GM10248 (cell line): ENCODE data around the gene PSMG4.
"Not testable (repeated sequence)": the region's sequence is repeated elsewhere in the genome, so short reads cannot be mapped to it uniquely, and the experiment has no call there.

Experiments used
- CTCF ChIA-PET: fragments of 300-600 bp; sonication (Branson Sonifier 250); formaldehyde crosslinking; extraction: SDS; loops from one replicate; lab custom pipeline; 2021; ENCODE audit warnings: antibody characterized with exemption; lab: Yijun Ruan, JAX
- POLR2A ChIA-PET: fragments of 350-650 bp; sonication (Branson Sonifier 250); formaldehyde crosslinking; extraction: SDS; loops from one replicate; lab custom pipeline; 2020; ENCODE audit warnings: antibody characterized with exemption; lab: Yijun Ruan, JAX
- DNase-seq: peaks from one replicate; pipeline ENCODE4 v3.0.0; 2012; ENCODE audit errors: extremely low spot score
- TF ChIP-seq, protein P1 (sequence below): IDR thresholded peaks from 2 replicates; pipeline ENCODE4 v1.5.1; 2012; ENCODE audit warnings: mild to moderate bottlenecking, low read depth; ENCODE audit errors: extremely low read depth, missing control alignments, control extremely low read depth

Gene PSMG4

DNA sequence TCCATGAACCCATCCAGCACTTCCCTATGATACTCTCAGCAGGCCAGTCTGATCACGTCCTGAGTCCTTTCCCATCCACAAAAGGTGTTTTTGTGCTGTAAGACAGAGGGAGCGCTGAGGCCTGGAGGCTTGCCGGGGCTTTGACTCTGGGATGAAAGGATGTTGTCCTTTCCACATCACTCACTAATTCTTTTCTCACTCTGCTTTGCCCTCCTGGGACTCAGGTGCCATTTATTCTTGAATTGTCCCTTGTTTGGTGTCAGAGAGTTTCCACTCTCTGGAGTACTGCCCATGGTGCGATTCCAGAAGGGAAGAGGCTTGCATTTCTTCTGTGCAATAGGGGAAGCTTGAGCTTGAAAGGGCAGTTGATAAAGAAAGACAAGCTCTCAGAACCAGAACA, 16.0 kb upstream of the PSMG4 start:
- TF ChIP-seq, protein P1, sequence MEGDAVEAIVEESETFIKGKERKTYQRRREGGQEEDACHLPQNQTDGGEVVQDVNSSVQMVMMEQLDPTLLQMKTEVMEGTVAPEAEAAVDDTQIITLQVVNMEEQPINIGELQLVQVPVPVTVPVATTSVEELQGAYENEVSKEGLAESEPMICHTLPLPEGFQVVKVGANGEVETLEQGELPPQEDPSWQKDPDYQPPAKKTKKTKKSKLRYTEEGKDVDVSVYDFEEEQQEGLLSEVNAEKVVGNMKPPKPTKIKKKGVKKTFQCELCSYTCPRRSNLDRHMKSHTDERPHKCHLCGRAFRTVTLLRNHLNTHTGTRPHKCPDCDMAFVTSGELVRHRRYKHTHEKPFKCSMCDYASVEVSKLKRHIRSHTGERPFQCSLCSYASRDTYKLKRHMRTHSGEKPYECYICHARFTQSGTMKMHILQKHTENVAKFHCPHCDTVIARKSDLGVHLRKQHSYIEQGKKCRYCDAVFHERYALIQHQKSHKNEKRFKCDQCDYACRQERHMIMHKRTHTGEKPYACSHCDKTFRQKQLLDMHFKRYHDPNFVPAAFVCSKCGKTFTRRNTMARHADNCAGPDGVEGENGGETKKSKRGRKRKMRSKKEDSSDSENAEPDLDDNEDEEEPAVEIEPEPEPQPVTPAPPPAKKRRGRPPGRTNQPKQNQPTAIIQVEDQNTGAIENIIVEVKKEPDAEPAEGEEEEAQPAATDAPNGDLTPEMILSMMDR = no peak
- CTCF ChIA-PET = interaction anchor here (1.1 to 2.1 kb wide), 2 partner anchors 9 to 17 kb away, joined by 3 to 14 read pairs; no protein-coding TSS in a partner anchor
- POLR2A ChIA-PET = no interaction called here
- no peak for DNase-seq

DNA sequence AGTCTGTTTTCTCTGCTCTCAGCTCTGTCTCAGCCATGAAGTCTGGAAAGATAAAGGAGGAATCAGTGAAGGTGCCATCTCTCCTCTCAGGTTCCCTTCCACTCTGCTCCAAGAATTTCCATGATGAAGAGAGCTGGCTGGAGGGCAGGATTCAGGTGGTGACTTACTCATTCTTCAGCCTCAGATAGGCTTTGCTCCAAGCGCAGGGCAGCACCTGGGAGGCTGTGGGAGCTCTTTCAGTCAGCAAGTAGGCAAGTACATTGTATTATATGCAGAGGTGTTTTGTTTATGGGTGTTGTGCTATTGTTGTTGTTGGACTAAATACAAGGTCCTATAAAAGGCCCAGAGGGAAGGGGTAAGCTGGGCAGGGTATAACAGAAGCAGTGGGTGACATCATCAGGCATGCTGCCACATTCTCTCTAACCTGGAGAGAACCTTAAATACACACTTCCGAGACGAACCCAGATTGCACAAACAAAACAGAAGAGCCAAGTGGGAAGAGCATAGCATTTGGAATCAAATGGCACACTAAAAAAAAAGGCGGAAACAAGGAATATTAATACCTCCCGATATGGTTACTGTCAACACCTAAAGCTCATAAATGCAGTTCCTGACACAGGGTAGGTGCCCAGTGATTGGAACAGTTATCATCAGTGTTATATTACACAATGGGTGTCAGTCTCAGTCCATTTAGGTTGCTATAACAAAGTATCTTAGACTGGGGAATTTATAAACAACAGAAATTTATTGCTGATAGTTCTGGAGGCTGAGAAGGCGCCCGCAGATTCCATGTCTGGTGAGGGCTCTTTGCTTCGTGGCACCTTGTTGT, 14.5 kb upstream of the PSMG4 start:
- CTCF ChIA-PET = interaction anchor here (0.8 to 2.1 kb wide), 7 partner anchors 7 to 131 kb away, joined by 3 to 14 read pairs (median 4); partner anchors contain the start of gene TUBB2A
- TF ChIP-seq, protein P1 = no peak
- POLR2A ChIA-PET = no interaction called here
- DNase-seq = no peak

DNA sequence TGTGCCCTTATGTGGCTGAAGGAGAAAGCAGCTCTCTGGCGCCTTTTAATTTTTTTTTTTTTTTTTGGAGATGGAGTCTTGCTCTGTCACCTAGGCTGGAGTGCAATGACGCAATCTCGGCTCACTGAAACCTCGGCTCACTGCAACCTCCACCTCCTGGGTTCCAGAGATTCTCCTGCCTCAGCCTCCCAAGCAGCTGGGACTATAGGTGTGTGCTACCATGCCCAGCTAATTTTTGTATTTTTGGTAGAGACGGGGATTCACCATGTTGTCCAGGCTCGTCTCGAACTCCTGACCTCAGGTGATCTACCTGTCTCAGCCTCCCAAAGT, 13.9 kb upstream of the PSMG4 start:
- DNase-seq, POLR2A ChIA-PET: not testable (repeated sequence)
- CTCF ChIA-PET = interaction anchor here (0.8 to 2.0 kb wide), 5 partner anchors 10 to 88 kb away, joined by 3 to 5 read pairs (median 4); partner anchors contain the start of gene TUBB2A

DNA sequence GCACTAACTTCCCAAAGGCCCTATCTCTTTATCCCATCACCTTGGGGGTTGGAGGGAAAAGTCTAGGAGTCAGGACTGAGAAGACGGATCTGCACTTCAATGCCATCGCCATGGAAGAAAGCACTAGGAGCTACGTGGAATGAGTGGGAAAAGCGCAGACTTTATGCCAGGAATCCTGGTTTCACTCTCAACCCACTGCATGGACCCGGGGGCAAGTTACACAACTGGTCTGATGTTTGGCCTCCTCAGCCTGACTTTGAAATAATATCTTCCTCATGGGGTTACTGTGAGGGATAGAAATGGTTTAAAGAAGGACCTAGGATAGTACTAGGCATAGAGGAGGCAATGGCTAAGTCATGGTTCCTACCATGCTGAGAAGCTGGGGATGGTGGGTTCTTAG, 13.5 kb upstream of the PSMG4 start:
- CTCF ChIA-PET = interaction anchor here (1.3 to 2.0 kb wide), 3 partner anchors 9 to 88 kb away, joined by 3 to 5 read pairs (median 4); partner anchors contain the start of gene TUBB2A
- TF ChIP-seq, protein P1 = no peak
- POLR2A ChIA-PET = no interaction called here
- DNase-seq = no peak

DNA sequence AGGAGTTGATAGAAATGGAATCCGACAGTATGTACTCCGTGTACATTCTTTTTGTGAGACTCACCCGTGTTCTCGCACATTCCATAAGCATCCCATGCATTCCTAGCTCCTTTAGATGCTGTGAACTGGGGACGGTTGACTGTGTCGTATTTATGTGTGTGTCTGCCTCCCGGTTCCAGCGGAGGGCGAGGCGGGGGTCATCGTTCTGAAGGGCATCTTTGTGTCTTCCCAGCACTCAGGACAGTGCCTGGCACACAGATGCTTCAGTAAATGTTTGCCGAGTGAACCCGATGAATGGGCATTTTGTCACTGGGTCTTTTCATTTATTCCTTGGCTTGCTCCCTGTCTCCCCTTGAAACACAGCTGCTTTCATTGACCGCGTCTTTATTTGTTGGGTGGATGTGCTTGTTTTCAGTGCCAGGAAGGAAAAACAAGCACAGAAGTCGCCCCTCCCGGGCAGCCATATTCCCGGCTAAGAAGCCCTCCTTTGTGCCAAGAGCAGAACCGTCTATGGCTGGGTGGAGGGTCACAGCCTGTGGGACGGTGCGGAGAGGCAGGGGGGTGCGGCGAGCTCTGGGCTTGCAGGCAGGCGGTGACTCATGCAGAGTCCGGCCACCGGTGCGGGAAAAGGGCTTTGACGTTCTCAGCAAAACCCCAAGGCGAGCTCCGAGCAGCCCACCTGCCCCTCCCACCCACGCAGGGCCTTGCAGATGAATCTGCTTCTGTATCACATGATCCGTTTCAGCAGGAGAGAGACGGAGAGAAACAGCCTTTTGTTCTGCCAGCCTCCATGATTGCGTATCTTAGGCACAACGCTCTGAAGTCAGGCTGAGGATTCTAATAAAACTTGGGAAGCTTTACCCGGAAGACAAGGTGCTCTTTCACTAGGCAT, 11.2 kb upstream of the PSMG4 start:
- no peak for DNase-seq
- ChIA-PET POLR2A (no interaction called here), CTCF (interaction anchor here (0.7 to 3.7 kb wide), 7 partner anchors 9 to 153 kb away, joined by 3 to 22 read pairs (median 4); partner anchors contain the start of gene PSMG4)
- TF ChIP-seq, protein P1 = no peak

DNA sequence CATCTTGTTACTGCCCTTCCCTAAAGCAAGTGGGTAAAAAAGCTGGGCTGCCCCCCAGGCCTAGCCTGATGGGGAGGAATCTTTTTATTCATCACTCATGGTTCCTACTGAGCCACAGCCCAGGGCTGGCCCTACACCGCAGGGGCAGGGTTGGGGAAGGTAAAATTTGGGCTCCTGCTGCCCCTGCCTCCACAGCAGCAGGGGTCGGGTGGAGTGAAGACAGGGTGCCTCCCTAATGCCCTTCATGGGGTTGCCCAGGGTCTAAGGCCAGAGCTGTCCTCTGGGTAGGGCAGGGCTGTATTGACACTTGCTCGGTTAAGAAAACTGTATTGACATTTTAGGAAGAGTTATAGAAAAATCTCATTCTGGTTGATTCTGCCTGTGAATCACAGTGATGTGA, 8.9 kb upstream of the PSMG4 start:
- POLR2A ChIA-PET = no interaction called here
- no peak for DNase-seq
- TF ChIP-seq, protein P1 = no peak
- CTCF ChIA-PET = interaction anchor here (0.7 to 4.1 kb wide), 12 partner anchors 10 to 163 kb away, joined by 3 to 33 read pairs (median 14); partner anchors contain the start of gene TUBB2A
